ENCODE results near the gene ADAMTS14.
"Not testable (repeated sequence)": the region's sequence is repeated elsewhere in the genome, so short reads cannot be mapped to it uniquely, and the experiment has no call there.

ADAMTS14 gene

DNA sequence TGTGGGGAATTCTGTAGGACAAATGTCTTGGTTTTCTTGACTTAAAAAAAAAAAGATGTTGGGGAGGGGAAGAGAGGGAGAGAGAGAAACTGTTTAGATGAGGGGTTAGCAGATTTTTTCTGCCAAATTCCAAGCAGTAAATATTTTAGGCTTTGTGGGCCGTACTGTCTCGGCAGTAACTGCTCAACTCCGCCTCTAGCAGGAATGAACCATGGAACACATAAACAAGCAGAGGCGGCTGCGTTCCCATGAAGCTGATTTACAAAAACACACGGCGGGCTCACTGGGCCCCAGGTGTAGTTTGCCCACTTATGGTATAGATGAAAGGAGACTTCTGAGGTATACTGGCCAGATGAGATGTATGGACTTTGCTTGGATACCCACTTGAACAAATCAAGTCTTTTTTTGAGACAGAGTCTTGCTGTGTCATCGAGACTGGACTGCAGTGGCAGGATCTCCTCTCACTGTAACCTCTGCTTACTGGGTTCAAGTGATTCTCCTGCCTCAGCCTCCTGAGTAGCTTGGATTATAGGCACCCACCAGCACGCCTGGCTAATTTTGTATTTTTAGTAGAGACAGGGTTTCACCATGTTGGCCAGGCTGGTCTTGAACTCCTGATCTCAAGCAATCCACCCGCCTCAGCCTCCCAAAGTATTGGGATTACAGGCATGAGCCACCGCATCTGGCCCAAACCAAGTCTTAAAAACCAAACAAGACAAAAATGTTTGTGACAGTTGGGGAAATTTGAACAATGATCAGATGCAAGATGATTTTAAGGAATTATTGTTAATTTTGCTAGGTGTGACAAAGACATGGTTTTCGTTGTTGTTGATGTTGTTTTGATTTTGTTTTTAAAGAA lies 9.7 kb upstream of the ADAMTS14 start:
- H3K9me3 ChIP-seq (ENCODE audit: control insufficient read depth, low read length): no peaks in the 10 kb centered on the region
- TF ChIP-seq, protein P1, sequence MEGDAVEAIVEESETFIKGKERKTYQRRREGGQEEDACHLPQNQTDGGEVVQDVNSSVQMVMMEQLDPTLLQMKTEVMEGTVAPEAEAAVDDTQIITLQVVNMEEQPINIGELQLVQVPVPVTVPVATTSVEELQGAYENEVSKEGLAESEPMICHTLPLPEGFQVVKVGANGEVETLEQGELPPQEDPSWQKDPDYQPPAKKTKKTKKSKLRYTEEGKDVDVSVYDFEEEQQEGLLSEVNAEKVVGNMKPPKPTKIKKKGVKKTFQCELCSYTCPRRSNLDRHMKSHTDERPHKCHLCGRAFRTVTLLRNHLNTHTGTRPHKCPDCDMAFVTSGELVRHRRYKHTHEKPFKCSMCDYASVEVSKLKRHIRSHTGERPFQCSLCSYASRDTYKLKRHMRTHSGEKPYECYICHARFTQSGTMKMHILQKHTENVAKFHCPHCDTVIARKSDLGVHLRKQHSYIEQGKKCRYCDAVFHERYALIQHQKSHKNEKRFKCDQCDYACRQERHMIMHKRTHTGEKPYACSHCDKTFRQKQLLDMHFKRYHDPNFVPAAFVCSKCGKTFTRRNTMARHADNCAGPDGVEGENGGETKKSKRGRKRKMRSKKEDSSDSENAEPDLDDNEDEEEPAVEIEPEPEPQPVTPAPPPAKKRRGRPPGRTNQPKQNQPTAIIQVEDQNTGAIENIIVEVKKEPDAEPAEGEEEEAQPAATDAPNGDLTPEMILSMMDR (IDR thresholded peaks at IDR 0.05): no peak
- no peak overlapping the region for H3K4me3 ChIP-seq (ENCODE audit: low read depth, low read length)
- no peak overlapping the region for H3K9ac ChIP-seq
- no peaks in the 10 kb centered on the region for H3K36me3 ChIP-seq (ENCODE audit: control insufficient read depth, insufficient read depth, low read length)
- H3K27me3 ChIP-seq (ENCODE audit: control insufficient read depth, insufficient read depth, low read length): no peaks in the 10 kb centered on the region
- H2AFZ ChIP-seq: no peak overlapping the region
- H3K4me1 ChIP-seq: no peaks in the 10 kb centered on the region
- H3K27ac ChIP-seq: no peak overlapping the region
- H3K79me2 ChIP-seq: no peaks in the 10 kb centered on the region
- H3K4me2 ChIP-seq (ENCODE audit: low read length): no peak overlapping the region

DNA sequence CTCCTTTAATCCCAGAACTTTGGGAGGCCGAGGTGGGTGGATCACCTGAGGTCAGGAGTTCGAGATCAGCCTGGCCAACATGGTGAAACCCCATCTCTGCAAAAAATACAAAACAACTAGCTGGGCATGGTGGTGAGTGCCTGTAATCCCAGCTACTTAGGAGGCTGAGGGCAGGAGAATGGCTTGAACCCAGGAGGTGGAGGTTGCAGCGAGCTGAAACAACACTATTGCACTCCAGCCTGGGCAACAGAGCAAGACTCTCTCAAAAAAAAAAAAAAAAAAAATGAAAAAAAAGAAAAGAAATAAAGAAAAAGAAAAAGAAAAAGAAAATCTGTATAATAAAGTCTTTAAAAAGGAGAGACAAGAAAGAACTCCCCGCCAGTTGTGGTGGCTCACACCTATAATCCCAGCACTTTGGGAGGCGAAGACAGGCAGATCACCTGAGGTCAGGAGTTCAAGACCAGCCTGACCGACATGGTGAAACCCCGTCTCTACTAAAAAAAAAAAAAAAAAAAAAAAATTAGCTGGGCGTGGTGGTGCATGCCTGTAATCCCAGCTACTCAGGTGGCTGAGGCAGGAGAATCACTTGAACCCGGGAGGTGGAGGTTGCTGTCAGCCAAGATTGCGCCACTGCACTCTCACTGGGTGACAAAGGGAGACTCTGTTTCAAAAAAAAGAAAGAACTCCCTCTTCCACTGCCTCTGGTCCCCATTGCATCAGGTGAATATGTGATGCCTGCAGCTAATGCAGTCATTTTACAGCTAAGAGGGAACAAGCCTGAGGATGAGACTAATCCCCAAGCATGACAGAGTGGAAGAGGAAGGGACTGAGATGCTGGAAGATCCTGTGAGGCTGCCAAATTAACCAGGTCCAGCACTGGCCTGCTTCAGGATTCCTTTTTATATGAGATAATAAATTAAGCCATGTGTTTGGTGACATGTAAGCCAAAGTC lies 8.6 kb upstream of the ADAMTS14 start:
- H3K27ac ChIP-seq; H3K4me1 ChIP-seq; H2AFZ ChIP-seq; H3K79me2 ChIP-seq; H3K9ac ChIP-seq; H3K9me3 ChIP-seq (ENCODE audit: control insufficient read depth, low read length); H3K36me3 ChIP-seq (ENCODE audit: control insufficient read depth, insufficient read depth, low read length); H3K27me3 ChIP-seq (ENCODE audit: control insufficient read depth, insufficient read depth, low read length); H3K4me2 ChIP-seq (ENCODE audit: low read length); H3K4me3 ChIP-seq (ENCODE audit: low read depth, low read length): not testable (repeated sequence)

DNA sequence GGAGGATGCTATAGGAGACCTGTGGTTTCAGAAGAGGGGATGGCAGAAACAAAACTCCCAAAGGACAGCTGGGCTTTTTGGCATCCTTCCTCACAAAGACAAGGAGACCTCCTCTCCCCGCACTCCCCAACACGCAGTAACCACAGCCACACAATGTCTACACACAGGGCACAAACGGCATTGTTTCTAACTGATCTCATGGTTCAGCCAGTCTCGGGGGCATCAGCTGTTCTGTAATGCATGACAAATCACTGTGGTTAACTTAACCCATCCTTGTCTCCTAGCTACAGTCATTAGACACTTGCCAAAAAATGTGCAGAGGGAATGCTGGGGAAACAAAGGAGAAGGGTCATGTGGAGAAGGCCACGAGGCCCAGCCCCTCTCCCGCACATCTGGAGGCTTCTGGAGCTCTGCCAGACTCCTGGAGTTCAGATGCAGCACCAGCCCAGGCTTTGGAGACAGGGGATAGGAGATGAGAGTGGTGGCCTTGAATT lies 7.6 kb upstream of the ADAMTS14 start:
- Histone ChIP-seq H2AFZ (no peak overlapping the region), H3K9ac (no peak overlapping the region), H3K27ac (no peak overlapping the region)

DNA sequence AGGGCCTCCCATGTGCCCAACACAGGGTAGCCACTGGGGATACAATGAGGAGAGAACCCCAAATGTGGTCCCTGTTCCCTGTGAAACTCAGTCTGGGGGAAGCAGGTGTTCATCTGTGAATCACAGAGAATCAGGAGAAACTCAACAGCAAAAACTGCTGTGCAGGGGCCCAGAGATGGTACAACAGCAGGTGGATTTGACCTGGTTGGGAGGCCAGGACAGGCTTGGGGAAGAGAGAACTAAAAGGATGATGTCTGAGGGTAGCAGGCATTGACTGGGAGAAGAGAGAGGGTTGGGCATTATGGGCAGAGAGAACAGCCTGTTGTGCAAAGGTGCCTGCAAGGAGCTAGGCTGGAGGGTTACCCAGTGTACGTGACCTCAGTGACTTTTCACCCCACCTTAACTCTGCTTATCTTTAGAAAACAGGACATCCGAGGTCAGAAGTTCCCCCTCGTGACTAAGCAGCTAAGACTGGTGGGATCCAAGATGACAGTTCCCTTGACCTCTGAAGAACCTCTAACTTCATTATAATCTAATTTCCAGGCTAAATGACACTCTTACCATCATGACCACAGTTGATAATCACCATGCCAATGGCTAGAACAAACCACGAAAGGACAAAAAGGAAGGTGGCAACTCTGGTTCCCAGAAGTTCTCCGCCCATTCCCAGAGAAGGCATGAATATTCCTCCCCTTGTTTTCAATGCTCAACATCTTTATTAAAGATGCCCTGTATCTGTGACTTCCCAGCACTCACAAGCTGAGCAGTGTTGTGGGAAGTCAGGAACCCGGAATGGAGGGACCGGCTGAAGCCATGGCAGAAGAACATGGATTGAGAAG lies 5.1 kb upstream of the ADAMTS14 start:
- H3K4me3 ChIP-seq (ENCODE audit: low read depth, low read length): no peak overlapping the region
- no peaks in the 10 kb centered on the region for H3K27me3 ChIP-seq (ENCODE audit: control insufficient read depth, insufficient read depth, low read length)
- no peak overlapping the region for H3K9ac ChIP-seq
- H3K79me2 ChIP-seq: no peaks in the 10 kb centered on the region
- no peak overlapping the region for H2AFZ ChIP-seq
- H3K27ac ChIP-seq: no peak overlapping the region
- no peak overlapping the region for H3K4me2 ChIP-seq (ENCODE audit: low read length)
- no peaks in the 10 kb centered on the region for H3K36me3 ChIP-seq (ENCODE audit: control insufficient read depth, insufficient read depth, low read length)
- no peaks in the 10 kb centered on the region for H3K4me1 ChIP-seq
- TF ChIP-seq, protein P1 (IDR thresholded peaks at IDR 0.05): no peak
- no peaks in the 10 kb centered on the region for H3K9me3 ChIP-seq (ENCODE audit: control insufficient read depth, low read length)

More for the DNA sequence above, 7.6 kb upstream of the ADAMTS14 start:
- Histone ChIP-seq H3K4me1 (no peaks in the 10 kb centered on the region), H3K4me2 (ENCODE audit: low read length) (no peak overlapping the region), H3K36me3 (ENCODE audit: control insufficient read depth, insufficient read depth, low read length) (no peaks in the 10 kb centered on the region), H3K9me3 (ENCODE audit: control insufficient read depth, low read length) (no peaks in the 10 kb centered on the region), H3K79me2 (no peaks in the 10 kb centered on the region), H3K4me3 (ENCODE audit: low read depth, low read length) (no peak overlapping the region), H3K27me3 (ENCODE audit: control insufficient read depth, insufficient read depth, low read length) (no peaks in the 10 kb centered on the region)
- TF ChIP-seq, protein P1 (IDR thresholded peaks at IDR 0.05): no peak

DNA sequence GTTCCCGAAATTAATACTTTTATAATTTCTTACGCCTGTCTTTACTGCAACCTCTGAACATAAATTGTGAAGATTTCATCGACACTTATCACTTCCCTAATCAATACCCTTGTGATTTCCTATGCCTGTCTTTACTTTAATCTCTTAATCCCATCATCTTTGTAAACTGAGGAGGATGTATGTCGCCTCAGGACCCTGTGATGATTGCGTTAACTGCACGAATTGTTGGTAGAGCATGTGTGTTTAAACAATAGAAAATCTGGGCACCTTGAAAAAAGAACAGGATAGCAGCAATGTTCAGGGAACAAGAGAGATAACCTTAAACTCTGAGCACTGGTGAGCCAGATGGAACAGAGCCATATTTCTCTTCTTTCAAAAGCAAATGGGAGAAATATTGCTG lies 4.5 kb upstream of the ADAMTS14 start:
- not testable (repeated sequence) for H3K9me3 ChIP-seq (ENCODE audit: control insufficient read depth, low read length); H3K4me2 ChIP-seq (ENCODE audit: low read length); H3K9ac ChIP-seq; H2AFZ ChIP-seq; H3K4me1 ChIP-seq; H3K27me3 ChIP-seq (ENCODE audit: control insufficient read depth, insufficient read depth, low read length); H3K79me2 ChIP-seq; H3K36me3 ChIP-seq (ENCODE audit: control insufficient read depth, insufficient read depth, low read length); H3K27ac ChIP-seq; H3K4me3 ChIP-seq (ENCODE audit: low read depth, low read length)

Data from parathyroid adenoma (tissue), 2 donors.